Measurements from ENCODE around the gene MYO9B. TPM values are rescaled to one million over a fixed set of nuclear protein-coding genes. Genes with fewer than 3 reads are reported as not detected.

The MYO9B gene
- total RNA-seq, 1 experiment from 2014 or later, result 94.3 TPM

DNA sequence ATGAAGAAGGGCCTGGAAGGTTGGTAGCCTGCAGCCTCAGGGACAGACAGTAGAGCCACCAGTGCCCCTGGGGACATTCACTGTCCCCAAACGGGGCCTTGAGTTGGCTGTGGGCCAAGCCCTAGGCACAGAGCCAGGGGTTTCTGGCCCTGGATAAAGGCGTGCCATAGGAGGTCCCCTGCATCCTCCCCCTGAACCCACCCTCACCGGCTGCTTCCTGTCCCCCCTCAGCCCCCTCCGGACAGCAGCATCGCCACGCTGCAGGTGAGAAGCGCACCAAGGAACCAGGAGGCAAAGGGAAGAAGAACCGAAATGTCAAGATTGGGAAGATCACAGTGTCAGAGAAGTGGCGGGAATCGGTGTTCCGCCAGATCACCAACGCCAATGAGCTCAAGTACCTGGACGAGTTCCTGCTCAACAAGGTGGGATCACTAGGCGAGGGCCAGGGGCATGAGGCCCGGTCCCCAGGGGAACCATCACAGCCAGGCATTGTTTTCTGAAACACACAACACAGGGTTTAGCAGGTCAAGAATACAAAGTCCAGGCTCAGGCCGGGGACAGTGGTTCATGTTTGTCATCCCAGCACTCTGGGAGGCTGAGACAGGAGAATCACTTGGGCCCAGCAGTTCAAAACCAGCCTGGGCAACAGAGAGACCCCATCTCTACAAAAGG, 125.0 kb downstream of the MYO9B start:
- no peak overlapping the region for H3K27ac Mint-ChIP-seq
- no peak for DNase-seq (ENCODE audit: low spot score)
- TF ChIP-seq CTCF (IDR thresholded peaks at IDR 0.05) (no peak), GABPB1 (CRISPR knock-in tag; IDR thresholded peaks at IDR 0.05) (0 out of 2 replicates have a peak, but pooled peaks have one; percentile 24)
- no peak for ATAC-seq
- H3K9me3 Mint-ChIP-seq, result no peaks in the 10 kb centered on the region
- H3K36me3 Mint-ChIP-seq, result peaks cover 63% of the 10 kb centered on the region
- no peak overlapping the region for H3K4me3 Mint-ChIP-seq
- no peaks in the 10 kb centered on the region for H3K27me3 Mint-ChIP-seq (ENCODE audit: low read depth)
- CTCF ChIA-PET, result no interaction called here
- no peaks in the 10 kb centered on the region for H3K4me1 Mint-ChIP-seq
- POLR2A ChIA-PET, result no interaction called here

- H3K36me3 Mint-ChIP-seq, result peaks cover 65% of the 10 kb centered on the region
- TF ChIP-seq SMAD4 (CRISPR knock-in tag; IDR thresholded peaks at IDR 0.05) (no peak), MXD4 (CRISPR knock-in tag; IDR thresholded peaks at IDR 0.05; ENCODE audit: borderline replicate concordance) (no peak), ERG (CRISPR knock-in tag; IDR thresholded peaks at IDR 0.05) (no peak), ZNF423 (CRISPR knock-in tag; IDR thresholded peaks at IDR 0.05) (no peak), GTF2I (CRISPR knock-in tag; conservative IDR thresholded peaks at IDR 0.05) (no peak), ATF2 (CRISPR knock-in tag; IDR thresholded peaks at IDR 0.05; ENCODE audit: borderline replicate concordance, low read depth) (no peak)
- no peaks in the 10 kb centered on the region for H3K9me3 Mint-ChIP-seq
- H3K4me1 Mint-ChIP-seq, result no peaks in the 10 kb centered on the region
- H3K27me3 Mint-ChIP-seq (ENCODE audit: low read depth), result no peaks in the 10 kb centered on the region
- DNase-seq (ENCODE audit: low spot score) (no peak), ATAC-seq (peak; percentile 36)
- no peak overlapping the region for H3K27ac Mint-ChIP-seq
- ChIA-PET POLR2A (no interaction called here), CTCF (no interaction called here)
- no peak overlapping the region for H3K4me3 Mint-ChIP-seq
These were observed 126.7 kb downstream of the MYO9B start for GRCh38 chr19:17202249-17202648.

GRCh38 chr19:17202713-17203112, 127.1 kb downstream of the MYO9B start:
- TF ChIP-seq NR2C2 (CRISPR knock-in tag; IDR thresholded peaks at IDR 0.05) (0 out of 2 replicates have a peak, but pooled peaks have one; percentile 23), FOXK1 (CRISPR knock-in tag; IDR thresholded peaks at IDR 0.05) (no peak)
- ATAC-seq (no peak), DNase-seq (ENCODE audit: low spot score) (no peak)
- Mint-ChIP-seq H3K4me3 (no peak overlapping the region), H3K4me1 (no peaks in the 10 kb centered on the region), H3K9me3 (no peaks in the 10 kb centered on the region), H3K27me3 (ENCODE audit: low read depth) (no peaks in the 10 kb centered on the region), H3K27ac (no peak overlapping the region), H3K36me3 (peaks cover 61% of the 10 kb centered on the region)
- CTCF ChIA-PET, result interaction anchor here (0.6 kb wide), 1 partner anchor 431 kb away, joined by 5 read pairs; no protein-coding TSS in a partner anchor
- POLR2A ChIA-PET, result interaction anchor here (0.6 kb wide), 1 partner anchor 22 kb away, joined by 3 read pairs; no protein-coding TSS in a partner anchor

GRCh38 chr19:17205237-17206140, 129.9 kb downstream of the MYO9B start:
- peak; percentile 84 for DNase-seq (ENCODE audit: low spot score)
- H3K9me3 Mint-ChIP-seq, result no peaks in the 10 kb centered on the region
- POLR2A ChIA-PET, result interaction anchor here (0.6 kb wide), 1 partner anchor 70 kb away, joined by 3 read pairs; no protein-coding TSS in a partner anchor
- H3K4me3 Mint-ChIP-seq, result no peak overlapping the region
- peaks cover 12% of the 10 kb centered on the region for H3K4me1 Mint-ChIP-seq
- no peaks in the 10 kb centered on the region for H3K27me3 Mint-ChIP-seq (ENCODE audit: low read depth)
- TF ChIP-seq ZNF416 (CRISPR knock-in tag; IDR thresholded peaks at IDR 0.05) (no peak), NFATC4 (CRISPR knock-in tag; IDR thresholded peaks at IDR 0.05) (no peak), JUN (CRISPR knock-in tag; IDR thresholded peaks at IDR 0.05) (no peak), SP1 (CRISPR knock-in tag; conservative IDR thresholded peaks at IDR 0.05) (0 out of 2 replicates have a peak, but pooled peaks have one; percentile 21), CTCF (IDR thresholded peaks at IDR 0.05) (peak; percentile 74), ZBTB21 (CRISPR knock-in tag; IDR thresholded peaks at IDR 0.05; ENCODE audit: borderline replicate concordance) (0 out of 2 replicates have a peak, but pooled peaks have one; percentile 33), FOXP1 (CRISPR knock-in tag; IDR thresholded peaks at IDR 0.05; ENCODE audit: borderline replicate concordance) (0 out of 2 replicates have a peak, but pooled peaks have one; percentile 53), ZBTB43 (CRISPR knock-in tag; IDR thresholded peaks at IDR 0.05) (peak; percentile 56; the same call in 1 of the 2 replicates)
- CTCF ChIA-PET, result interaction anchor here (0.7 to 2.3 kb wide), 17 partner anchors 10 to 140 kb away, joined by 3 to 16 read pairs (median 4); partner anchors contain the start of genes ANKLE1, BABAM1, DDA1 and OCEL1
- ATAC-seq, result peak; percentile 21
- peaks cover 44% of the 10 kb centered on the region for H3K36me3 Mint-ChIP-seq
- H3K27ac Mint-ChIP-seq, result no peak overlapping the region
